Measurements from ENCODE around the gene AKT1. TPM values are rescaled to one million over a fixed set of nuclear protein-coding genes. Genes with fewer than 3 reads are reported as not detected.

AKT1 gene
- total and polyA plus RNA-seq, 2 experiments from 2014 or later: 16.9 to 164 TPM

DNA sequence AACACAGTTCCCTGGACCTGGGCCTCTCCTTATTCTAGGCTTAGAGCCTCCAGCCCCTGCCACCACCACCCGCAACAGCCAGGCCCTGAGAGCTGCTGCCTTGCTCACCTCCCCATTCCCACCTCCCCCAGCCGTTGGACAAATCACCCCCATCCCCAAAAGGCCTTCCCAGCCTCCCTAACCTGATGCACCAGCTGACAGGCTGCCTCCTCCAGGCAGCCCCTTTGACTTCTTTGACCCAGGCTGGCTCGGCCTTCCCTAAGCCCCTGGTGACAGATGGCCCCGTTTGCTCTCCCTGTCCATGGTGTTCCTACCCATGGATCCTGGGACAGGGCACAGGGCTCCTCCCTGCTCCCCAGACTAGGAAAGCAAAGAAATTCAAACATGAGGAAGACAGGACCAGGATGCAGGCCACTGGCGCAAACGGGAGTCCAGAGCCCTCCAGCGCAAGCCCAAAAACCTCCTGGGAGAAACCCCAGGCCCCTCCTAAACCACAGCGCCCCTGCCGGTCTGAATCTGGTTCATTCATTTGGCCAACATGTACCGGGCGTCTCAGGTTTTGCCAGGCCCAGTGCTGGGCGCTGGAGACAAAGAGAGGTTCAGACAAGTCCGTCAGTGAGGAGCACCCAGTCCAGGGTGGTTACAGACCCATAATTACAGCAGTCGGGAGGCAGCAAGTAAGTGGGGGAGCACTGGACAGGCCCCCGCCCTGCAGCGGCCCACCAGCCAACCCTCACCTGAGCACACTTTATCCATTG is 2.4 kb downstream of the AKT1 start:
- Histone ChIP-seq H2AFZ (no peak overlapping the region), H3K27ac (no peak overlapping the region), H3K27me3 (replicated peaks; ENCODE audit: insufficient read depth) (no peaks in the 10 kb centered on the region), H3K9ac (peak overlapping the region; percentile 15; the same call in 1 of the 2 replicates), H3K4me1 (ENCODE audit: insufficient read depth) (peaks cover 16% of the 10 kb centered on the region), H3K4me3 (peak overlapping the region; percentile 79; the same call in 1 of the 2 replicates), H3K36me3 (ENCODE audit: low read depth) (no peaks in the 10 kb centered on the region), H3K9me2 (ENCODE audit: insufficient read depth) (no peaks in the 10 kb centered on the region), H4K20me1 (ENCODE audit: insufficient read depth) (0 out of 2 replicates have a peak, but pooled peaks cover 5% of the 10 kb centered on the region), H3F3A (ENCODE audit: insufficient read depth) (peaks cover 6% of the 10 kb centered on the region; the same call in 1 of the 2 replicates), H3K9me3 (ENCODE audit: low read depth) (no peaks in the 10 kb centered on the region), H3K4me2 (ENCODE audit: unreplicated experiment) (no peak overlapping the region), H3K79me2 (ENCODE audit: insufficient read depth) (peaks cover 67% of the 10 kb centered on the region)
- WGBS, 2 experiments (ENCODE audit: low coverage in 1 of 2, low lambda C conversion rate in 2 of 2, missing lambda C conversion rate in 2 of 2): 69 to 70% methylated on average over 16 of the region's 16 CpGs
- no peak for DNase-seq
- in situ Hi-C loops (cut with MboI): no loop called here
- TF ChIP-seq EZH2phosphoT487 (IDR thresholded peaks at IDR 0.05; ENCODE audit: insufficient read depth, low read depth) (no peak), EZH2 (IDR thresholded peaks at IDR 0.05; ENCODE audit: insufficient read depth, poor library complexity, severe bottlenecking) (no peak)

- WGBS, 2 experiments (ENCODE audit: low coverage in 1 of 2, low lambda C conversion rate in 2 of 2, missing lambda C conversion rate in 2 of 2): 75 to 84% methylated on average over 23 to 25 of the region's 25 CpGs
Observed at GRCh38 chr14:104792101-104792884, 3.3 kb downstream of the AKT1 start.

GRCh38 chr14:104791425-104791824 is 4.1 kb downstream of the AKT1 start:
- H3K9me3 ChIP-seq (ENCODE audit: low read depth): no peaks in the 10 kb centered on the region
- 79 to 89% methylated on average over 9 of the region's 9 CpGs for WGBS, 2 experiments (ENCODE audit: low coverage in 1 of 2, low lambda C conversion rate in 2 of 2, missing lambda C conversion rate in 2 of 2)
- no peak for DNase-seq
- 0 out of 2 replicates have a peak, but pooled peaks cover 5% of the 10 kb centered on the region for H4K20me1 ChIP-seq (ENCODE audit: insufficient read depth)
- H3K4me2 ChIP-seq (ENCODE audit: unreplicated experiment): no peak overlapping the region
- in situ Hi-C loops (cut with MboI): no loop called here
- TF ChIP-seq EZH2phosphoT487 (IDR thresholded peaks at IDR 0.05; ENCODE audit: insufficient read depth, low read depth): no peak
- no peak for TF ChIP-seq EZH2 (IDR thresholded peaks at IDR 0.05; ENCODE audit: insufficient read depth, poor library complexity, severe bottlenecking)
- peaks cover 5% of the 10 kb centered on the region; the same call in 1 of the 2 replicates for H3F3A ChIP-seq (ENCODE audit: insufficient read depth)
- H3K9me2 ChIP-seq (ENCODE audit: insufficient read depth): no peaks in the 10 kb centered on the region
- no peaks in the 10 kb centered on the region for H3K36me3 ChIP-seq (ENCODE audit: low read depth)
- no peaks in the 10 kb centered on the region for H3K27me3 ChIP-seq (replicated peaks; ENCODE audit: insufficient read depth)
- H2AFZ ChIP-seq: no peak overlapping the region
- H3K9ac ChIP-seq: no peak overlapping the region
- H3K4me3 ChIP-seq: no peak overlapping the region
- no peak overlapping the region for H3K27ac ChIP-seq
- peaks cover 16% of the 10 kb centered on the region for H3K4me1 ChIP-seq (ENCODE audit: insufficient read depth)
- peaks cover 84% of the 10 kb centered on the region for H3K79me2 ChIP-seq (ENCODE audit: insufficient read depth)

More at GRCh38 chr14:104792101-104792884, 3.3 kb downstream of the AKT1 start:
- in situ Hi-C loops (cut with MboI): no loop called here
- Histone ChIP-seq H2AFZ (no peak overlapping the region), H3F3A (ENCODE audit: insufficient read depth) (peaks cover 6% of the 10 kb centered on the region; the same call in 1 of the 2 replicates), H4K20me1 (ENCODE audit: insufficient read depth) (0 out of 2 replicates have a peak, but pooled peaks cover 5% of the 10 kb centered on the region), H3K9ac (no peak overlapping the region; the same call in 1 of the 2 replicates), H3K36me3 (ENCODE audit: low read depth) (no peaks in the 10 kb centered on the region), H3K27ac (no peak overlapping the region), H3K79me2 (ENCODE audit: insufficient read depth) (peaks cover 75% of the 10 kb centered on the region), H3K9me2 (ENCODE audit: insufficient read depth) (no peaks in the 10 kb centered on the region), H3K9me3 (ENCODE audit: low read depth) (no peaks in the 10 kb centered on the region), H3K27me3 (replicated peaks; ENCODE audit: insufficient read depth) (no peaks in the 10 kb centered on the region), H3K4me2 (ENCODE audit: unreplicated experiment) (no peak overlapping the region), H3K4me1 (ENCODE audit: insufficient read depth) (peaks cover 16% of the 10 kb centered on the region), H3K4me3 (no peak overlapping the region)
- TF ChIP-seq EZH2 (IDR thresholded peaks at IDR 0.05; ENCODE audit: insufficient read depth, poor library complexity, severe bottlenecking) (no peak), EZH2phosphoT487 (IDR thresholded peaks at IDR 0.05; ENCODE audit: insufficient read depth, low read depth) (no peak)
- no peak for DNase-seq
